HepG2 (cell line): ENCODE data around the gene DUSP8. TPM values are rescaled to one million over a fixed set of nuclear protein-coding genes. Genes with fewer than 3 reads are reported as not detected.

Experiments used
- ATAC-seq: fragments of 200-7000 bp; cut with Tn5 transposase; 3 replicates; pipeline ENCODE4 v1.9.1; 2020; ENCODE audit warnings: mild to moderate bottlenecking, moderate library complexity
- BruUV-seq: library from RNA; stranded (reverse); fragments of 400-500 nt; replicated peaks from 2 replicates; lab custom pipeline; 2021; lab: Mats Ljungman, UMichigan
- CTCF ChIA-PET: fragments of 300-600 bp; formaldehyde crosslinking; extraction: SDS; loops from one replicate; lab custom pipeline; 2021; ENCODE audit warnings: low total read pairs, inconsistent platforms, low intra/inter-chr PET ratio; lab: Yijun Ruan, JAX
- POLR2A ChIA-PET: fragments of 350-600 bp; sonication (Branson Sonifier 250); formaldehyde crosslinking; loops from one replicate; lab custom pipeline; 2020; ENCODE audit warnings: antibody characterized with exemption, inconsistent platforms; lab: Yijun Ruan, JAX
- DNase-seq: peaks from one replicate; pipeline ENCODE4 v3.0.0-alpha.2; 2015; ENCODE audit warnings: low spot score
- FAIRE-seq: peaks from 3 replicates; lab custom pipeline; 2011; peaks lifted over from hg19 to GRCh38; lab: Jason Lieb, UNC
- H2AFZ ChIP-seq: one replicate; pipeline ENCODE4 v1.6.1; 2011; ENCODE audit warnings: low read length, inconsistent platforms
- H3K27ac ChIP-seq: fragments of 300-600 bp; 3 replicates; pipeline ENCODE4 v1.8.0; 2011; ENCODE audit warnings: mixed run types, mild to moderate bottlenecking, mixed read lengths, low read length, inconsistent platforms; ENCODE audit not compliant: insufficient read depth; ENCODE audit errors: extremely low read length
- H3K27me3 ChIP-seq, 2 experiments: fragments of 200-600 bp in 1 of 2; 2 replicates in 1 of 2; 3 replicates in 1 of 2; pipeline versions ENCODE4 v1.6.0 to v1.8.0; 2011; ENCODE audit warnings: low read length in 2 of 2, mild to moderate bottlenecking in 2 of 2, moderate library complexity in 2 of 2, inconsistent platforms in 1 of 2; ENCODE audit not compliant: insufficient read depth in 2 of 2, control insufficient read depth in 1 of 2
- H3K36me3 ChIP-seq, 2 experiments: fragments of 200-600 bp in 1 of 2; replicated peaks in 1 of 2; 2 replicates in 1 of 2; 3 replicates in 1 of 2; pipeline versions ENCODE4 v1.5.1 to v1.8.0; 2011; ENCODE audit warnings: low read length in 2 of 2, inconsistent platforms in 1 of 2; ENCODE audit not compliant: insufficient read depth in 2 of 2, control insufficient read depth in 1 of 2
- H3K4me1 ChIP-seq: 2 replicates; pipeline ENCODE4 v1.5.1; 2012; ENCODE audit warnings: low read length, inconsistent platforms; ENCODE audit not compliant: insufficient read depth
- H3K4me2 ChIP-seq: 2 replicates; pipeline ENCODE4 v1.6.0; 2011; ENCODE audit warnings: low read depth, low read length, inconsistent platforms
- H3K4me3 ChIP-seq, 3 experiments: fragments of 200-600 bp in 1 of 3; sonication (generic), shearing (Covaris generic) in 1 of 3; replicated peaks in 1 of 3; 2 replicates each; pipeline ENCODE4 v1.5.1; 2011 to 2016; ENCODE audit warnings: low read length in 3 of 3, inconsistent platforms in 2 of 3, low read depth in 2 of 3, mild to moderate bottlenecking in 2 of 3, control low read depth in 1 of 3, mixed read lengths in 1 of 3; ENCODE audit not compliant: insufficient read depth in 1 of 3
- H3K79me2 ChIP-seq: one replicate; pipeline ENCODE4 v1.6.1; 2011; ENCODE audit warnings: low read length, inconsistent platforms; ENCODE audit not compliant: insufficient read depth
- H3K9ac ChIP-seq: 2 replicates; pipeline ENCODE4 v1.6.0; 2011; ENCODE audit warnings: mild to moderate bottlenecking, low read depth, low read length, inconsistent platforms; ENCODE audit not compliant: insufficient read depth
- H3K9me3 ChIP-seq: 2 replicates; pipeline ENCODE4 v1.5.1; 2012; ENCODE audit warnings: mild to moderate bottlenecking, low read length
- H4K20me1 ChIP-seq: 2 replicates; pipeline ENCODE4 v1.6.0; 2011; ENCODE audit warnings: inconsistent platforms, mild to moderate bottlenecking, low read length, moderate library complexity; ENCODE audit not compliant: insufficient read depth
- AGO2 ChIP-seq: fragments of 200-400 bp; formaldehyde crosslinking; optimal IDR thresholded peaks from 2 replicates; pipeline ENCODE3; 2017; ENCODE audit warnings: mild to moderate bottlenecking, low read depth, low read length, moderate library complexity
- CREB1 ChIP-seq, 2 experiments: fragments of 450-650 bp in 1 of 2; IDR thresholded peaks; 2 replicates each; pipeline ENCODE4 v1.6.1; 2016 to 2017; ENCODE audit warnings: control low read depth in 1 of 2, mild to moderate bottlenecking in 1 of 2, missing compliant biosample characterization in 1 of 2, missing genetic modification characterization in 1 of 2
- MAFK ChIP-seq, 2 experiments: IDR thresholded peaks in 1 of 2; conservative IDR thresholded peaks in 1 of 2; 2 replicates each; pipeline ENCODE4 v1.6.1; 2011; ENCODE audit warnings: improper control_type of control experiment in 2 of 2, low read length in 2 of 2
- MED8 ChIP-seq: sonication (generic); formaldehyde crosslinking; IDR thresholded peaks from 2 replicates; pipeline ENCODE4 v1.8.1; 2023; ENCODE audit warnings: mild to moderate bottlenecking, missing genetic modification reagents; ENCODE audit not compliant: insufficient replicate concordance
- STAG1 ChIP-seq: sonication (generic); formaldehyde crosslinking; IDR thresholded peaks from 2 replicates; pipeline ENCODE4 v1.4.0; 2020; ENCODE audit warnings: missing genetic modification reagents
- ZEB1 ChIP-seq: IDR thresholded peaks from 2 replicates; pipeline ENCODE4 v1.6.1; 2012; ENCODE audit warnings: mild to moderate bottlenecking, low read depth, inconsistent platforms; ENCODE audit not compliant: insufficient replicate concordance
- ZNF121 ChIP-seq: sonication (generic); formaldehyde crosslinking; IDR thresholded peaks from 2 replicates; pipeline ENCODE4 v1.5.0; 2020; ENCODE audit warnings: mild to moderate bottlenecking, missing genetic modification reagents
- ZNF329 ChIP-seq: sonication (generic); formaldehyde crosslinking; IDR thresholded peaks from 2 replicates; pipeline ENCODE4 v1.9.0; 2021; ENCODE audit warnings: low read depth, mild to moderate bottlenecking, missing genetic modification reagents
- ZNF562 ChIP-seq: sonication (generic); formaldehyde crosslinking; IDR thresholded peaks from 2 replicates; pipeline ENCODE4 v1.8.0; 2022; ENCODE audit warnings: missing genetic modification reagents, borderline replicate concordance
- ZNF672 ChIP-seq: sonication (generic); formaldehyde crosslinking; IDR thresholded peaks from 2 replicates; pipeline ENCODE4 v1.8.1; 2022; ENCODE audit warnings: missing genetic modification reagents
- ZNF850 ChIP-seq: sonication (generic); formaldehyde crosslinking; conservative IDR thresholded peaks from 2 replicates; pipeline ENCODE4 v1.9.0; 2021; ENCODE audit warnings: mild to moderate bottlenecking, missing genetic modification reagents
- WGBS: methylation state at CpG from one replicate; pipeline ENCODE4 v1.1.6; 2017; ENCODE audit warnings: low lambda C conversion rate; 5-methylcytosine and 5-hydroxymethylcytosine counted together
- in situ Hi-C: cut with HindIII; loops from 2 replicates; pipeline ENCODE4 v1.10.0; 2017; ENCODE audit warnings: low pct_unique_long_range_greater_than_20kb; ENCODE audit not compliant: extremely low pct_ligation_motif_present
- intact Hi-C: fragments of 100-400 bp; cut with micrococcal nuclease; formaldehyde crosslinking; loops from one replicate; pipeline ENCODE4 v1.10.0; 2022; ENCODE audit not compliant: unreplicated experiment
- polyA plus RNA-seq, 8 experiments: library from polyadenylated mRNA; depleted of rRNA in 3 of 8; stranded (reverse) in 7 of 8; unstranded in 1 of 8; fragments of >200 nt; fragmentation: Illumina TruSeq in 4 of 8; extraction: Trizol in 4 of 8; gene quantifications; 2 replicates each; pipeline versions ENCODE4 v1.2.1 to v1.2.3, GENCODE V29; 2011 to 2016; ENCODE audit warnings: low read depth in 4 of 8, missing spikeins in 1 of 8, mixed read lengths in 1 of 8; ENCODE audit not compliant: insufficient read depth in 1 of 8
- total RNA-seq, 5 experiments: library from RNA; depleted of rRNA; stranded (reverse); fragments of >200 nt; fragmentation: Illumina TruSeq; extraction: Trizol; gene quantifications; 2 replicates each; pipeline ENCODE4 v1.2.3, GENCODE V29; 2016; ENCODE audit warnings: low read depth in 1 of 5
- TF ChIP-seq, protein P1 (sequence below): sonication (generic); formaldehyde crosslinking; IDR thresholded peaks from 2 replicates; pipeline ENCODE4 v1.4.0; 2020; ENCODE audit warnings: missing genetic modification reagents
- TF ChIP-seq, protein P2 (sequence below): sonication (generic); formaldehyde crosslinking; IDR thresholded peaks from 2 replicates; pipeline ENCODE4 v1.9.0; 2021; ENCODE audit warnings: missing genetic modification reagents, borderline replicate concordance
- TF ChIP-seq, protein P3 (sequence below): sonication (generic); formaldehyde crosslinking; IDR thresholded peaks from 2 replicates; pipeline ENCODE4 v1.4.0; 2020; ENCODE audit warnings: missing genetic modification reagents, mild to moderate bottlenecking, borderline replicate concordance
- TF ChIP-seq, protein P4 (sequence below): sonication (generic); formaldehyde crosslinking; IDR thresholded peaks from 2 replicates; pipeline ENCODE4 v1.5.0; 2020; ENCODE audit warnings: mild to moderate bottlenecking, missing genetic modification reagents, moderate library complexity

Gene DUSP8
- total and polyA plus RNA-seq, 2 of the 13 experiments (the other 11 are each of a cell fraction or from before 2014, with no cell fraction given) = 1.8 to 8.0 TPM

DNA sequence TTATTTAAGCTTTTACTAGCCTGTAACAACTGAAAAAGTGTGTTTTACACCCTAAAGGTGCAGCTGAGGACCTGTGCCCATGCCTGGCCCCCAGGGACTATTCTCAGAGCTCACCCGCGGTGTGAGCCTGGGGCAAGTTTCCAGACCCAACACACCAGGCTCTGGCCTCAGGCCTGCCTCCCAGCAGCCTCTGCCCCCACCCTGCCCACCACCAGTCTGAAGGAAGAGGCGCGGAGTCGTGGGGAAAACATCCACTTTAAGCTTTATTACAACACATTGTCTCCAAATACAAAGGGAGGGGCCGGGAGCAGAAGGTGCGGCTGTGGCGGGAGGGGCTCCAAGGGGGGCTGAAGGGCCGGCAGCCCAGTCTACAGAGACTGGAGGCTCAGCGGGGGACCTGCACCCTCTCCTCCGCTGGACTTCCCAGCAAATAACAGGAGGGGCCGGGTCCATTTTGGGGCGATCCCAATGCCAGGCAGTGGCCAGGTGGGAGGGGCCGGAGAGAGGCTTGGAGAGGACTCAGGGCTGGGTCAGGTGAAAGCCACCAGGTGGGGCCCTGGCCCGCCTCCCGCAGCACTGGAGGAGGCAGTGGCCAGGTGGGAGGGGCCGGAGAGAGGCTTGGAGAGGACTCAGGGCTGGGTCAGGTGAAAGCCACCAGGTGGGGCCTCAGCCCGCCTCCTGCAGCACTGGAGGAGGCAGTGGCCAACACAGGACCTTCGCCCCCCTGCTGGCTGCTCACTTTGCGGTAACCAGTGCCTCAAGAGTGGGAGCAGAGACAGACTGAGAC is 18.1 kb downstream of the DUSP8 start:
- H3K4me2 ChIP-seq = no peak overlapping the region
- intact Hi-C loops = loop anchor here (2.0 kb wide), 1 partner anchor 21 kb away; no protein-coding TSS in a partner anchor
- no TSS peak for BruUV-seq
- H3K27me3 ChIP-seq = peaks cover 2 to 4% of the 10 kb centered on the region in 2 experiments; a peak in 4 of 5 replicates
- peaks cover 6% of the 10 kb centered on the region; the same call in 1 of the 2 replicates for H3K4me1 ChIP-seq
- ChIA-PET POLR2A (interaction anchor here (1.0 kb wide), 1 partner anchor 12 kb away, joined by 3 read pairs; no protein-coding TSS in a partner anchor), CTCF (no interaction called here)
- peak; percentile 70 for ATAC-seq
- 24% methylated on average over 13 of the region's 20 CpGs for WGBS
- no peak overlapping the region for H2AFZ ChIP-seq
- DNase-seq = no peak
- no peak for FAIRE-seq
- in situ Hi-C loops = no loop called here
- no peaks in the 10 kb centered on the region for H3K36me3 ChIP-seq
- H3K4me3 ChIP-seq = no peak overlapping the region
- no peaks in the 10 kb centered on the region for H3K9me3 ChIP-seq
- H3K79me2 ChIP-seq = no peaks in the 10 kb centered on the region
- H4K20me1 ChIP-seq = no peaks in the 10 kb centered on the region
- H3K9ac ChIP-seq = no peak overlapping the region
- no peak overlapping the region for H3K27ac ChIP-seq
- TF ChIP-seq, protein P1, sequence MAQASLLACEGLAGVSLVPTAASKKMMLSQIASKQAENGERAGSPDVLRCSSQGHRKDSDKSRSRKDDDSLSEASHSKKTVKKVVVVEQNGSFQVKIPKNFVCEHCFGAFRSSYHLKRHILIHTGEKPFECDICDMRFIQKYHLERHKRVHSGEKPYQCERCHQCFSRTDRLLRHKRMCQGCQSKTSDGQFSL (CRISPR knock-in tag) = no peak
- TF ChIP-seq AGO2 = peak; percentile 35
- TF ChIP-seq ZNF850 (CRISPR knock-in tag) = no peak
- TF ChIP-seq STAG1 (CRISPR knock-in tag) = peak; percentile 46
- TF ChIP-seq, protein P2, sequence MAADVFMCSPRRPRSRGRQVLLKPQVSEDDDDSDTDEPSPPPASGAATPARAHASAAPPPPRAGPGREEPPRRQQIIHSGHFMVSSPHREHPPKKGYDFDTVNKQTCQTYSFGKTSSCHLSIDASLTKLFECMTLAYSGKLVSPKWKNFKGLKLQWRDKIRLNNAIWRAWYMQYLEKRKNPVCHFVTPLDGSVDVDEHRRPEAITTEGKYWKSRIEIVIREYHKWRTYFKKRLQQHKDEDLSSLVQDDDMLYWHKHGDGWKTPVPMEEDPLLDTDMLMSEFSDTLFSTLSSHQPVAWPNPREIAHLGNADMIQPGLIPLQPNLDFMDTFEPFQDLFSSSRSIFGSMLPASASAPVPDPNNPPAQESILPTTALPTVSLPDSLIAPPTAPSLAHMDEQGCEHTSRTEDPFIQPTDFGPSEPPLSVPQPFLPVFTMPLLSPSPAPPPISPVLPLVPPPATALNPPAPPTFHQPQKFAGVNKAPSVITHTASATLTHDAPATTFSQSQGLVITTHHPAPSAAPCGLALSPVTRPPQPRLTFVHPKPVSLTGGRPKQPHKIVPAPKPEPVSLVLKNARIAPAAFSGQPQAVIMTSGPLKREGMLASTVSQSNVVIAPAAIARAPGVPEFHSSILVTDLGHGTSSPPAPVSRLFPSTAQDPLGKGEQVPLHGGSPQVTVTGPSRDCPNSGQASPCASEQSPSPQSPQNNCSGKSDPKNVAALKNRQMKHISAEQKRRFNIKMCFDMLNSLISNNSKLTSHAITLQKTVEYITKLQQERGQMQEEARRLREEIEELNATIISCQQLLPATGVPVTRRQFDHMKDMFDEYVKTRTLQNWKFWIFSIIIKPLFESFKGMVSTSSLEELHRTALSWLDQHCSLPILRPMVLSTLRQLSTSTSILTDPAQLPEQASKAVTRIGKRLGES (CRISPR knock-in tag) = no peak
- no peak for TF ChIP-seq CREB1 (IDR thresholded peaks at IDR 0.05)
- TF ChIP-seq CREB1 (CRISPR knock-in tag; IDR thresholded peaks at IDR 0.05) = no peak
- TF ChIP-seq, protein P3, sequence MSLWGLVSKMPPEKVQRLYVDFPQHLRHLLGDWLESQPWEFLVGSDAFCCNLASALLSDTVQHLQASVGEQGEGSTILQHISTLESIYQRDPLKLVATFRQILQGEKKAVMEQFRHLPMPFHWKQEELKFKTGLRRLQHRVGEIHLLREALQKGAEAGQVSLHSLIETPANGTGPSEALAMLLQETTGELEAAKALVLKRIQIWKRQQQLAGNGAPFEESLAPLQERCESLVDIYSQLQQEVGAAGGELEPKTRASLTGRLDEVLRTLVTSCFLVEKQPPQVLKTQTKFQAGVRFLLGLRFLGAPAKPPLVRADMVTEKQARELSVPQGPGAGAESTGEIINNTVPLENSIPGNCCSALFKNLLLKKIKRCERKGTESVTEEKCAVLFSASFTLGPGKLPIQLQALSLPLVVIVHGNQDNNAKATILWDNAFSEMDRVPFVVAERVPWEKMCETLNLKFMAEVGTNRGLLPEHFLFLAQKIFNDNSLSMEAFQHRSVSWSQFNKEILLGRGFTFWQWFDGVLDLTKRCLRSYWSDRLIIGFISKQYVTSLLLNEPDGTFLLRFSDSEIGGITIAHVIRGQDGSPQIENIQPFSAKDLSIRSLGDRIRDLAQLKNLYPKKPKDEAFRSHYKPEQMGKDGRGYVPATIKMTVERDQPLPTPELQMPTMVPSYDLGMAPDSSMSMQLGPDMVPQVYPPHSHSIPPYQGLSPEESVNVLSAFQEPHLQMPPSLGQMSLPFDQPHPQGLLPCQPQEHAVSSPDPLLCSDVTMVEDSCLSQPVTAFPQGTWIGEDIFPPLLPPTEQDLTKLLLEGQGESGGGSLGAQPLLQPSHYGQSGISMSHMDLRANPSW = no peak
- TF ChIP-seq ZNF329 (CRISPR knock-in tag) = no peak
- TF ChIP-seq MAFK (conservative IDR thresholded peaks at IDR 0.05 in 1 of 2, IDR thresholded peaks at IDR 0.05 in 1 of 2; ENCODE audit: low read length in 2 of 2) = no peak
- TF ChIP-seq ZNF672 (CRISPR knock-in tag) = no peak
- TF ChIP-seq ZNF562 = no peak
- TF ChIP-seq ZEB1 = peak; percentile 29
- TF ChIP-seq, protein P4, sequence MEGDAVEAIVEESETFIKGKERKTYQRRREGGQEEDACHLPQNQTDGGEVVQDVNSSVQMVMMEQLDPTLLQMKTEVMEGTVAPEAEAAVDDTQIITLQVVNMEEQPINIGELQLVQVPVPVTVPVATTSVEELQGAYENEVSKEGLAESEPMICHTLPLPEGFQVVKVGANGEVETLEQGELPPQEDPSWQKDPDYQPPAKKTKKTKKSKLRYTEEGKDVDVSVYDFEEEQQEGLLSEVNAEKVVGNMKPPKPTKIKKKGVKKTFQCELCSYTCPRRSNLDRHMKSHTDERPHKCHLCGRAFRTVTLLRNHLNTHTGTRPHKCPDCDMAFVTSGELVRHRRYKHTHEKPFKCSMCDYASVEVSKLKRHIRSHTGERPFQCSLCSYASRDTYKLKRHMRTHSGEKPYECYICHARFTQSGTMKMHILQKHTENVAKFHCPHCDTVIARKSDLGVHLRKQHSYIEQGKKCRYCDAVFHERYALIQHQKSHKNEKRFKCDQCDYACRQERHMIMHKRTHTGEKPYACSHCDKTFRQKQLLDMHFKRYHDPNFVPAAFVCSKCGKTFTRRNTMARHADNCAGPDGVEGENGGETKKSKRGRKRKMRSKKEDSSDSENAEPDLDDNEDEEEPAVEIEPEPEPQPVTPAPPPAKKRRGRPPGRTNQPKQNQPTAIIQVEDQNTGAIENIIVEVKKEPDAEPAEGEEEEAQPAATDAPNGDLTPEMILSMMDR (CRISPR knock-in tag) = peak; percentile 70
- TF ChIP-seq MED8 (CRISPR knock-in tag) = no peak
- TF ChIP-seq ZNF121 (CRISPR knock-in tag) = 0 out of 2 replicates have a peak, but pooled peaks have one; percentile 54
